Measurements from ENCODE around the gene HDGFL2. TPM values are rescaled to one million over a fixed set of nuclear protein-coding genes. Genes with fewer than 3 reads are reported as not detected.

Gene HDGFL2
- total and polyA plus RNA-seq, 10 donors = 23.2 to 136 (median 28.3) TPM

- H3K27me3 ChIP-seq (replicated peaks in 1 of 7) = no peaks in the 10 kb centered on the region
- DNase-seq = no peak
- TF ChIP-seq POLR2AphosphoS5 (IDR thresholded peaks at IDR 0.05) (peak in 1 of 3 donors; percentile 16), CTCF (IDR thresholded peaks at IDR 0.05 in 8 of 11, conservative IDR thresholded peaks at IDR 0.05 in 3 of 11) (no peak)
These were observed 33.7 kb downstream of the HDGFL2 start for GRCh38 chr19:4505570-4506448.

GRCh38 chr19:4506449-4507149, 34.5 kb downstream of the HDGFL2 start:
- peaks cover 0 to 9% (median 0%) of the 10 kb centered on the region in 6 donors for H3K4me1 ChIP-seq
- TF ChIP-seq POLR2A (IDR thresholded peaks at IDR 0.05) (no peak), CTCF (IDR thresholded peaks at IDR 0.05 in 8 of 11, conservative IDR thresholded peaks at IDR 0.05 in 3 of 11) (no peak), POLR2AphosphoS5 (IDR thresholded peaks at IDR 0.05) (peak in 1 of 3 donors; percentile 44)
- intact Hi-C loops (cut with DNase I; ENCODE audit: low total_unique reads) = no loop called here
- H3K4me3 ChIP-seq = no peak overlapping the region
- peaks cover 0 to 70% (median 26%) of the 10 kb centered on the region in 6 donors for H3K36me3 ChIP-seq
- no peaks in the 10 kb centered on the region for H3K27me3 ChIP-seq (replicated peaks in 1 of 7)
- no peaks in the 10 kb centered on the region for H3K9me3 ChIP-seq
- 81 to 90% (median 88%) methylated on average over 15 to 17 of the region's 17 CpGs for WGBS, 5 donors
- no peak for DNase-seq
- peak overlapping the region in 1 of 8 donors; percentile 3 for H3K27ac ChIP-seq

More at GRCh38 chr19:4505570-4506448, 33.7 kb downstream of the HDGFL2 start:
- intact Hi-C loops (cut with DNase I; ENCODE audit: low total_unique reads) = no loop called here
- H3K9me3 ChIP-seq = no peaks in the 10 kb centered on the region
- H3K4me1 ChIP-seq = peaks cover 0 to 9% (median 0%) of the 10 kb centered on the region in 6 donors
- 95 to 97% (median 96%) methylated on average over 34 of the region's 34 CpGs for WGBS, 5 donors
- peaks cover 0 to 78% (median 33%) of the 10 kb centered on the region in 6 donors for H3K36me3 ChIP-seq
- no peak overlapping the region for H3K27ac ChIP-seq
- H3K4me3 ChIP-seq = no peak overlapping the region

GRCh38 chr19:4507150-4507452, 35.0 kb downstream of the HDGFL2 start:
- no peak overlapping the region for H3K27ac ChIP-seq
- WGBS, 5 donors = 76 to 98% (median 85%) methylated on average over 5 to 12 of the region's 12 CpGs
- H3K36me3 ChIP-seq = peaks cover 0 to 65% (median 21%) of the 10 kb centered on the region in 6 donors
- no peaks in the 10 kb centered on the region for H3K9me3 ChIP-seq
- H3K4me1 ChIP-seq = peaks cover 0 to 9% (median 0%) of the 10 kb centered on the region in 6 donors
- H3K27me3 ChIP-seq (replicated peaks in 1 of 7) = no peaks in the 10 kb centered on the region
- H3K4me3 ChIP-seq = no peak overlapping the region
- intact Hi-C loops (cut with DNase I; ENCODE audit: low total_unique reads) = no loop called here
- DNase-seq = no peak
- TF ChIP-seq POLR2A (IDR thresholded peaks at IDR 0.05) (no peak), CTCF (IDR thresholded peaks at IDR 0.05 in 8 of 11, conservative IDR thresholded peaks at IDR 0.05 in 3 of 11) (no peak), POLR2AphosphoS5 (IDR thresholded peaks at IDR 0.05) (peak in 1 of 3 donors; percentile 10)

- Histone ChIP-seq H3K4me3 (no peak overlapping the region), H3K9me3 (no peaks in the 10 kb centered on the region), H3K4me1 (peaks cover 0 to 9% (median 0%) of the 10 kb centered on the region in 6 donors), H3K36me3 (peaks cover 0 to 58% (median 15%) of the 10 kb centered on the region in 6 donors), H3K27ac (no peak overlapping the region), H3K27me3 (replicated peaks in 1 of 7) (no peaks in the 10 kb centered on the region)
- DNase-seq = no peak
- intact Hi-C loops (cut with DNase I; ENCODE audit: low total_unique reads) = no loop called here
- 81 to 92% (median 86%) methylated on average over 12 to 17 of the region's 17 CpGs for WGBS, 5 donors
- TF ChIP-seq POLR2AphosphoS5 (IDR thresholded peaks at IDR 0.05) (peak in 1 of 3 donors; percentile 39), POLR2A (IDR thresholded peaks at IDR 0.05) (no peak), CTCF (IDR thresholded peaks at IDR 0.05 in 8 of 11, conservative IDR thresholded peaks at IDR 0.05 in 3 of 11) (no peak)
These were observed 35.7 kb downstream of the HDGFL2 start for GRCh38 chr19:4507804-4508203.

Data from spleen (tissue), 11 donors.